NT2/D1 (cell line): ENCODE data around the gene BAG3.
A peak's percentile ranks its signal among the peaks of the same experiment; 100 is the strongest.
"Not testable (repeated sequence)": the region's sequence is repeated elsewhere in the genome, so short reads cannot be mapped to it uniquely, and the experiment has no call there.

ENCODE experiments used
- DNase-seq: peaks from one replicate; pipeline ENCODE4 v3.0.0-alpha.2; 2011; ENCODE audit warnings: low read depth, low spot score
- H3K27me3 ChIP-seq: 2 replicates; pipeline ENCODE4 v1.6.0; 2011; ENCODE audit warnings: mild to moderate bottlenecking; ENCODE audit not compliant: insufficient read length, insufficient read depth
- H3K36me3 ChIP-seq: 2 replicates; pipeline ENCODE4 v1.6.1; 2011; ENCODE audit warnings: mild to moderate bottlenecking, low read length, mixed read lengths; ENCODE audit not compliant: insufficient read depth, insufficient read length
- H3K4me1 ChIP-seq: 2 replicates; pipeline ENCODE4 v1.5.1; 2011; ENCODE audit not compliant: insufficient read depth, insufficient read length
- H3K4me3 ChIP-seq: 2 replicates; pipeline ENCODE4 v1.5.1; 2011; ENCODE audit warnings: low read depth; ENCODE audit not compliant: insufficient read length
- H3K9ac ChIP-seq: 2 replicates; pipeline ENCODE4 v1.6.0; 2011; ENCODE audit warnings: low read depth; ENCODE audit not compliant: insufficient read length
- H3K9me3 ChIP-seq: 2 replicates; pipeline ENCODE4 v1.5.1; 2011; ENCODE audit warnings: mild to moderate bottlenecking, low read length; ENCODE audit not compliant: insufficient read depth
- SUZ12 ChIP-seq: IDR thresholded peaks from 2 replicates; pipeline ENCODE4 v1.6.1; 2011; ENCODE audit not compliant: insufficient read length, insufficient read depth; ENCODE audit errors: extremely low read depth
- YY1 ChIP-seq: IDR thresholded peaks from 2 replicates; pipeline ENCODE4 v1.6.1; 2011; ENCODE audit not compliant: insufficient read length, insufficient read depth
- ZNF274 ChIP-seq: IDR thresholded peaks from 2 replicates; pipeline ENCODE4 v1.6.1; 2011; ENCODE audit warnings: mild to moderate bottlenecking, low read depth, low read length

BAG3 gene

DNA sequence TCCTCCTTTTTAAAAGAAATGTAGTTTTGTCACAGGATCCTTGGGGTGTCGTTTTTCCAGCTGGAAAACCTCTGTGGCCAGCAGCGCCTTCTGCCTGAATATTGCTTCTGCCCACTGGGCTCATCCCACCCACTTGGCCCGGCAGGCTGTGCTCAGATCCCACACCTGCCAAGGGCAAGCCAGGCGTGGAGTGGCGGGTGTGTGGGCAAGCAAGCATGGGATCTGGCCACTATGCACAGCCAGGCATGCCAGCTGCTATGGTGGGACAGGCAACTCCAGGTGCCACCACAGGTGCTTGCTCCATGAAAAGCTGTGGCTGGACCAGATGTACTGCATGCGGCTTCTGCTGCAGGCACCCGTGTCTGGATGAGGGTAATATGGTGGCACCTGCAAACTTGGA, 43.4 kb downstream of the BAG3 start:
- Histone ChIP-seq H3K36me3 (no peaks in the 10 kb centered on the region), H3K4me3 (no peak overlapping the region), H3K27me3 (no peaks in the 10 kb centered on the region), H3K9ac (no peak overlapping the region), H3K4me1 (no peaks in the 10 kb centered on the region), H3K9me3 (peaks cover 4% of the 10 kb centered on the region; the same call in 1 of the 2 replicates)
- TF ChIP-seq ZNF274 (no peak), SUZ12 (no peak), YY1 (no peak)
- no peak for DNase-seq

- H3K36me3 ChIP-seq = no peaks in the 10 kb centered on the region
- DNase-seq = no peak
- TF ChIP-seq ZNF274 (no peak), YY1 (no peak), SUZ12 (no peak)
- no peaks in the 10 kb centered on the region for H3K27me3 ChIP-seq
- H3K4me3 ChIP-seq = no peak overlapping the region
- no peak overlapping the region for H3K9ac ChIP-seq
- no peaks in the 10 kb centered on the region for H3K4me1 ChIP-seq
- no peaks in the 10 kb centered on the region for H3K9me3 ChIP-seq
Measured at GRCh38 chr10:119700321-119700954, 49.3 kb downstream of the BAG3 start.

DNA sequence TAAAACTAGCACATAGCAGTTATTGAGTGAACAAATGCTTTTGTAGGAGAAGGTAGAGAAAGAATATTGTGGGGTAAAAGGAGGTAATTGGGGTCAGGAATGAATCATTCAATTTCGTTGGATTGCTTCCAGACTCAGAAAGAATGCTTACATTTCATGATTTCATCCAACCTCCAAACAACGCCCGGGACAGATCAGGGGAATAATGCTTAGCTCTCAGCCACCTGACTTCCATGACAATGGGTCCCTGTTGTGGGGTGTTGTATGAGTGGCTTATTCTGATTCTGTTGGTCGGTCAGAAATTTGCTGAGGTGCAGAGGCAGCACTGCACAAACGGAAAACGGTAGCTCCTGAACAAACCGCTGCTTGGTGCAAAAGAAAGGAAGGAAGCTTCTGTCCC, 50.7 kb downstream of the BAG3 start:
- Histone ChIP-seq H3K36me3 (no peaks in the 10 kb centered on the region), H3K9me3 (peaks cover 10% of the 10 kb centered on the region; the same call in 1 of the 2 replicates), H3K27me3 (no peaks in the 10 kb centered on the region), H3K4me3 (no peak overlapping the region), H3K4me1 (no peaks in the 10 kb centered on the region), H3K9ac (no peak overlapping the region)
- no peak for TF ChIP-seq SUZ12
- no peak for TF ChIP-seq ZNF274
- no peak for TF ChIP-seq YY1
- DNase-seq = peak; percentile 8

DNA sequence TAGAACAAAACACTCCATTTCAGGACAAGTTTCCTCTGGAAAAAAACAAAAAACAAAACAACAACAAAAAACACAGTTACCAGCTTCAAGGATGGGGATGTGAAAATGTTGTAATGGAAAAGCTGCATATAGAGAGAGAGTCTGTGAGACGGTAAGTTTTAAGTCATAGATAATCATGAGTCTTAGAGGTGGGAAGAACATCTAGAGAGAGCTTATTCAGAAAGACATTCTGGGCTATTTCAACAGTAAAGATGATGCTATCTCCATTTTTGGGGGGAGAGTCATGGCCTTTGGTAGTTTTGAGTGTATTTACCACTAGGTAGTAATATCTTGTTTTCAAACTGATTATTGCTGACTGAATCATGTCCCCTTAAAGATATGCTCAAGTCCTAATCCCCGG, 51.4 kb downstream of the BAG3 start:
- Histone ChIP-seq H3K27me3 (no peaks in the 10 kb centered on the region), H3K4me3 (no peak overlapping the region), H3K9me3 (peaks cover 17% of the 10 kb centered on the region; the same call in 1 of the 2 replicates), H3K9ac (no peak overlapping the region), H3K36me3 (no peaks in the 10 kb centered on the region), H3K4me1 (no peaks in the 10 kb centered on the region)
- TF ChIP-seq SUZ12 = no peak
- no peak for DNase-seq

GRCh38 chr10:119703903-119704508, 52.8 kb downstream of the BAG3 start:
- TF ChIP-seq SUZ12 (no peak), YY1 (no peak), ZNF274 (no peak)
- Histone ChIP-seq H3K9ac (no peak overlapping the region), H3K4me3 (no peak overlapping the region), H3K27me3 (no peaks in the 10 kb centered on the region), H3K9me3 (peaks cover 21% of the 10 kb centered on the region; the same call in 1 of the 2 replicates), H3K4me1 (no peaks in the 10 kb centered on the region), H3K36me3 (no peaks in the 10 kb centered on the region)
- no peak for DNase-seq

GRCh38 chr10:119705434-119705831, 54.3 kb downstream of the BAG3 start:
- no peaks in the 10 kb centered on the region for H3K4me1 ChIP-seq
- TF ChIP-seq SUZ12 (no peak), YY1 (no peak), ZNF274 (no peak)
- DNase-seq = no peak
- H3K9me3 ChIP-seq = peaks cover 22% of the 10 kb centered on the region; the same call in 1 of the 2 replicates
- no peak overlapping the region for H3K9ac ChIP-seq
- H3K27me3 ChIP-seq = no peaks in the 10 kb centered on the region
- H3K4me3 ChIP-seq = no peak overlapping the region
- H3K36me3 ChIP-seq = no peaks in the 10 kb centered on the region

GRCh38 chr10:119706521-119707278, 55.5 kb downstream of the BAG3 start:
- peaks cover 29% of the 10 kb centered on the region; the same call in 1 of the 2 replicates for H3K9me3 ChIP-seq
- H3K36me3 ChIP-seq = no peaks in the 10 kb centered on the region
- TF ChIP-seq ZNF274 (no peak), YY1 (no peak), SUZ12 (no peak)
- no peaks in the 10 kb centered on the region for H3K4me1 ChIP-seq
- H3K9ac ChIP-seq = no peak overlapping the region
- peak; percentile 65 for DNase-seq
- no peaks in the 10 kb centered on the region for H3K27me3 ChIP-seq
- no peak overlapping the region for H3K4me3 ChIP-seq

DNA sequence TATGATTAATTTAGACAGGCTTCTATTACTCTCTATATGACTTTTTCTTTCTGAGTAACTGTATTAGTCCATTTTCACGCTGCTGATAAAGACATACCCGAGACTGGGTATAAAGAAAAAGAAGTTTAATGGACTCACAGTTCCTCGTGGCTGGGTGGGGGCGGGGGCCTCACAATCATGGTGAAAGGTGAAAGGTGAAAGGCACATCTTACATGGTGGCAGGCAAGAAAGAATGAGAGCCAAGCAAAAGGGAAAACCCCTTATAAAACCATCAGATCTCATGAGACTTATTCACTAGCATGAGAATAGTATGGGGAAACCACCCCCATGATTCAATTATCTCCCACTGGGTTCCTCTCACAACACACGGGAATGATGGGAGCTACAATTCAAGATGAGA, 56.2 kb downstream of the BAG3 start:
- DNase-seq, H3K9ac ChIP-seq, H3K4me1 ChIP-seq: not testable (repeated sequence)

DNA sequence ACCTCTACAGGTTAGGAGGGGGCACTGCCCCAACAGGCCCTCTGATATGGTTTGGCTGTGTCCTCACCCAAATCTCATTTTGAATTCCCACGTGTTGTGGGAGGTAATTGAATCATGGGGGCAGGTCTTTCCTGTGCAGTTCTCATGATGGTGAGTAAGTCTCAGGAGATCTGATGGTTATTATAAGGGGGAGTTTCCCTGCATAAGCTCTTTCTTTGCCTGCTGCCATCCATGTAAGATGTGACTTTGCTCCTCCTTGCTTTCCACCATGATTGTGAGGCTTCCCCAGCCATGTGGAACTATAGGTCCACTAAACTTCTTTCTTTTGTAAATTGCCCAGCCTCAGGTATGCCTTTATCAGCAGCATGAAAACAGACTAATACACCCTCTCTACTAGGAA, 59.8 kb downstream of the BAG3 start:
- H3K9me3 ChIP-seq = peaks cover 29% of the 10 kb centered on the region; the same call in 1 of the 2 replicates
- H3K4me1 ChIP-seq, H3K4me3 ChIP-seq, H3K27me3 ChIP-seq, H3K9ac ChIP-seq, DNase-seq, H3K36me3 ChIP-seq: not testable (repeated sequence)

More for the DNA sequence above, 56.2 kb downstream of the BAG3 start:
- H3K27me3 ChIP-seq, H3K36me3 ChIP-seq, H3K4me3 ChIP-seq: not testable (repeated sequence)
- peaks cover 29% of the 10 kb centered on the region; the same call in 1 of the 2 replicates for H3K9me3 ChIP-seq
